GM21786 (cell line): ENCODE measurements around the gene CDRT15.
"Not testable (repeated sequence)": the region's sequence is repeated elsewhere in the genome, so short reads cannot be mapped to it uniquely, and the experiment has no call there.

Source experiments
- ATAC-seq: cut with Tn5 transposase; IDR thresholded peaks from one replicate; pipeline ENCODE4 v1.9.1; 2021; ENCODE audit not compliant: unreplicated experiment

Gene CDRT15

GRCh38 chr17:14236762-14237161 is at the start of gene CDRT15:
Gene CDRT15, minus strand, starts transcription at chr17:14236862. Its CDS starts 29 bp downstream, at chr17:14236833.
- not testable (repeated sequence) for ATAC-seq

DNA sequence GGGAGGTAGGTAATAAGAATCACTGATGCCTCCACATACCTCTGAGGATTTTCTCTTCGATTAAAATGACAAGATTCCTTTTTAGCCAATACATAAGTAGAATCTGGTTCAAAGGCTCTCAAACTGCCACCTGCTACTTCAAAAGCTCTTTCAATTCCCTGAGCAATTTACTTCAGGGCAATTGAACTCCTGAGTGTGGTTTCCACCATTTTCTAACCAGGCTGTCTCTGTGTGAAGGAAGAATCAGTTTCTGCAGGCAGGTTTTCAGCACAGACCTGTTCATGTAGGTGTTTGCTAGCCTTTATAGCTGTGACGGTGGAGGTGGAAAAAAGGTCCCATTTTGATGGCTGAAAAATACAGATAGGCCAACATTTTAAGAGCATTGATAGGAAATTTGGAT is 46.1 kb upstream of the CDRT15 start:
- no peak for ATAC-seq

GRCh38 chr17:14281530-14281929 is 44.9 kb upstream of the CDRT15 start:
- no peak for ATAC-seq

- no peak for ATAC-seq
Observed at GRCh38 chr17:14276535-14277250, 40.0 kb upstream of the CDRT15 start.

- ATAC-seq: no peak
Observed at GRCh38 chr17:14270508-14270907, 33.8 kb upstream of the CDRT15 start.

DNA sequence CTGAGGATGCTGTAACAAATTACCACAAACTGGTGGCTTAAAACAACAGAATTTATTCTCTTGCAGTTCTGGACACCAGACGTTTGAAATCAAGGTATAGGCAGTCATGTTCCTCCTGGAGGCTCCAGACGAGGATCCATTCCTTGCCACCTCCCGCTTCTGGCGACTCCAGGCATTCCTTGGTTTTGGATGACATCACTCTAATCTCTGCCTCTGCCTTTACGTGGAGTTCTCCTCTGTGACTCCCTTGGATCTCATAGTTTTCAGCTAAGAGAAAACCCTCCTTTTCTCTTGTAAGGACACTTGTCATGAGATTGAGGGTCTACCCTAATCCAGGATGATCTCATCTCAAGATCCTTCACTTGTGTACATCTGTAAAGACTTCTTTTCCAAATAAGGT is 32.8 kb upstream of the CDRT15 start:
- ATAC-seq: no peak

DNA sequence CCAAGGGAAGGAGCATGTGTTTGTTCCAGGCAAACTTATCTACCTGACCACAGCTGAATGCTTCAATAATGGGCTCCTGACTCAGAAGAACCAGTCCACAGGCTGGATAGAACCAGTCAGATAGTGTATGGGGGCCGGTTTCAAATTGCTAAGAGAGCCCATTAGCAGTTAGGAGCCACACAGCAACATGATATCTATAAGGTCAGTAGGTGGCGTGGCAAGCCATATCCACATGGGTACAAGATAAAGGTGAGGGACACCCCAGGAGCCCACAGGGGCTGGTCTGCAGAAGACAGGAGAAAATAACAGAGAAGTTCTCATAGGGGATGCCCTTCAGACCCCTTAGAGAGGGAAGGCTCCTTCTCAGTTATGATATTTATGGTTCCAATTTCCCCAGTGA is 31.6 kb upstream of the CDRT15 start:
- ATAC-seq: no peak

- ATAC-seq: no peak
Observed at GRCh38 chr17:14261406-14261805, 24.7 kb upstream of the CDRT15 start.

DNA sequence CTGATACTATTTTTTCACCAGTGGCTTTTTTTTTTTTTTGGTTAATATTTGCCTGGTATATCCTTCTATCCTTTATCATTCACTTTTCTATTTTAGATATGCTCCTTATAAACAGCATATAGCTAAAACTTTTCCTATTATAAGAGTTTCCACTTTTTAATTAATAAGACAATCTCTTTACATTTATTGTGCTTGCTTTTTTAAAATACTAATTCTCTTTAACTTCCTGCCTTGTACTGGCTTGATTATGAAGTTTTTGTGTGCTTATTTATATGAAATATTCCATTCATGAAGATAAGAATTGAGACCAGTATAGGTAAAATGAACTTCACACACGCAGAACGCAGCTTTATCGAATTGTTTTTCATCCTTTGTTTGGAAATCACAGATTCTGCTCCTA is 9.0 kb upstream of the CDRT15 start:
- no peak for ATAC-seq

DNA sequence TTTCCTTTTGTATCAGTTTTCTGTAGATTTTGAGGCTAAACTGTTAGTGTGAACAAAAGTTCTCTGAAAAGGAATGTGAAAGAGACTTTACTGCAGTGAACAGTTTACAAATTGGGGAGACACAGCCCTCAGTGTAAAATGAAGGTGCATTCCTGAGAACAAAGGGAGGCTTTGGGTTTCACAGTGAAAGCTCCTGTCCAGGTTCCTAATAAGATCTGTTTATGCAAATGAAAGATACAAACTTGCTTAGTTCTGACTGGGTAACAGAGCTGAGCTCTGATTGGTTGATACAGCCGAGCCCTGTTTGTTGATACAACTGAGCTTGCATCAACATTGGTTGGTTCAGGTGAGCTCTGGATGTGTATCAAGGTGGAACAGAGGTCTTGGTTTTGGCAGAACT is 8.3 kb upstream of the CDRT15 start:
- ATAC-seq: no peak

DNA sequence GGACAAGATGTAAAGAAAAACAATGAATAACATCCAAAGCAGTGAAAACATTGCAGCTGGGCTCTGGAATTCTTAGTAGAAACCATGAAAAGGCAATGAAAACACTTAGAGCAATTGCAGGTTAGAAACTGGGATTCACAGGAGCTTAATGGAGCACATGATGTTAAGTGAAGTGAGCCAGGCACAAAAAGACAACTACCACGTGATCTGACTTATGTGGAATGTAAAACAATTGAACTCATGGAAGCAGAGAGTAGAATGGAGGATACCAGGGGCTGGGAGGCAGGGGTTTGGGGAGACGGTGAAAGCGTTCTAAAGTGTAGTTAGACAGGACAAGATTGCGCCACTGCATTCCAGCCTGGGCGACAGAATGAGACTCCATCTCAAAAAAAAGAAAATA is 2.6 kb upstream of the CDRT15 start:
- ATAC-seq: not testable (repeated sequence)

DNA sequence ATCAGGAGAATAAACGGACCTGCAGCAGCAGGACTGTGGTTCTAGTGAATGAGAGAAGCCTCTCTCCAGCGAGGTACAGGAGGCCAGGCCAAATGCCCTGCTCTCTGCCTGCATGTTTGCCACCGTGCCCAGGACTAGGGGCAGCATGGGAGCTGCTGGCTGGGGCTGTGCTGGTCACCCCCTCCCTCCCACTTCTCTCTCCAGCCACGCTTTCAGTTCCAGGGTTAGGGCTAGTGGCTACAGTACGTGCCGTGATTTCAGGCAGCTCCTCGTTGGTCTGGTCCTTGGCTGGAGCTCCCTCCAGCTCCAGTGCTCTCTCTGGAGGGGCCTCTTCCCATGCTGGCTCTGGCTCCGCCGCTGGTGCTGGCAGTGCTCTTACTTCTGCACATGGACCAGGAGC is 630 bp downstream of the CDRT15 start:
- not testable (repeated sequence) for ATAC-seq

GRCh38 chr17:14235047-14235446 is 1.6 kb downstream of the CDRT15 start:
- not testable (repeated sequence) for ATAC-seq

GRCh38 chr17:14231187-14231586 is 5.5 kb downstream of the CDRT15 start:
- ATAC-seq: not testable (repeated sequence)

GRCh38 chr17:14228903-14229302 is 7.8 kb downstream of the CDRT15 start:
- no peak for ATAC-seq

DNA sequence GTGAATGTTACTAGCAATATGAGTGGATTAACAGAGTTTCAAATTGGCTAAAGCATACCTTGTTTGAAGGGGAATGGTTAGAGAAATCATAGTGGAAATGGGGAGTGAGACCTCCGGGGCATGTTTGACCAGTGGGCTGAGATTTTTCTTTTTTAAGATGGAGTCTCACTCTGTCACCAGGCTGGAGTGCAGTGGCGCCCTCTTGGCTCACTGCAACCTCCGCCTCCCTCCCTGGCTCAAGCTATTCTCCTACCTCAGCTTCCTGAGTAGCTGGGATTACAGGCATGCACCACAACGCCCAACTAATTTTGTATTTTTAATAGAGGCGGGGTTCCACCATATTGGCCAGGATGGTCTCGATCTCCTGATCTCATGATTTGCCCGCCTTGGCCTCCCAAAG is 9.6 kb downstream of the CDRT15 start:
- no peak for ATAC-seq

GRCh38 chr17:14225254-14225980 is 11.2 kb downstream of the CDRT15 start:
- ATAC-seq: no peak

GRCh38 chr17:14222611-14223010 is 14.1 kb downstream of the CDRT15 start:
- no peak for ATAC-seq

DNA sequence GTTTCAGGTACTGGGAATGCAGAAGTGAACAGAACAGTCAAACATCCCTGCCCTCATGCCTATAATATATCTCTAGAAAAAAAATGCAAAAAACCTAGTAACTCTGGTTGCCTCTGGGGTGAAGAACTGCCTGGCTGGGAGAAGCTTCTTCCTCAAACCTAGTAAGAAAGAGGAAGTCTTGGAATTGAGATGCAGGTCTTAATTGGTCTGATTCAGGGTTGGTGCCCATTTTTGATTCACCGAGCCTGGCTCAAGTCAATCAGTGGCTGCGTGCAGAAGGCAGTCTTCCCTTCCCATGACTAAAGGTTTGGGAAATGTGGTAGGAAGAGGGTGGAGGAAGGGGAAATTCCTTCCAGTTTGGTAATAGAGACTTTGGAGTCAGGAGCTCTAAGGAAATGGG is 22.4 kb downstream of the CDRT15 start:
- no peak for ATAC-seq

DNA sequence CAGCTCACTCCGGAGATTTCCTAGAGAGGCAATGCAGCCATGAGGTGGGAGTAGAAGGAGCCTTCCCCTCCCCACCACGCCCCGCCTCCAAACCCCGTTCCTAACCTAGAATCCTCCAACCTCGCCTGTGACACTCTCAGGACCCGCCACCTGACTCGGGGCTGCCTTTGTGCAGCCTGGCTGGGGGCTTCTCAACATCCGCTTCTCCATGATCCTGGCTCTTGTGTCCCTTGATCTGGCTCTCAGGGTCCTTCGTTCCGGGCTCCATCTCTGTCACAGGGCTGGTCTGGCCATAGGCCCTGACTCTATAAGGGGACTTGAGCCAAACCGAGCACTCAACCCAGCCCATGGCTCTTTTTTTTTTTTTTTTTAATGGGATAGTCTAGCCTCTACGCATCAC is 24.3 kb downstream of the CDRT15 start:
- ATAC-seq: no peak

DNA sequence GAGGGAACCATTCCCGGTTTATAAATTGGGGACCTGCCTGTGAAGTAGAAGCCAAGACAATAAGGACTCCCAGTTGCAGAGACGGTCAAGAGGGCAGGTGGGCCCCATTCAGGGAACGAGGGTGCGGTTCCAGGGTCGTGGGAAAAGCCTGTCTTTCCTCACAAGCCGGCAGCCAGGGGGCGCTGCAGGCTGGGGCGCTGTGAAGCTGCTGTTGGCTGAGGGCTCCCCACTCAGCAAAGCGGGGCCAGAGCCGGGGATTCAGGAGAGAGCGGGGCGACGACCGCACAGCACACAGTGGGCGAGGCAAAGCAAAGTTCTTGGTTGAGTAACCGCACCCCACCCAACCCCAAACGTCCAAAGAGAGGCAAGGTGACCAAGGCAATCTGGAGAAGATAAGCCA is 24.9 kb downstream of the CDRT15 start:
- no peak for ATAC-seq

DNA sequence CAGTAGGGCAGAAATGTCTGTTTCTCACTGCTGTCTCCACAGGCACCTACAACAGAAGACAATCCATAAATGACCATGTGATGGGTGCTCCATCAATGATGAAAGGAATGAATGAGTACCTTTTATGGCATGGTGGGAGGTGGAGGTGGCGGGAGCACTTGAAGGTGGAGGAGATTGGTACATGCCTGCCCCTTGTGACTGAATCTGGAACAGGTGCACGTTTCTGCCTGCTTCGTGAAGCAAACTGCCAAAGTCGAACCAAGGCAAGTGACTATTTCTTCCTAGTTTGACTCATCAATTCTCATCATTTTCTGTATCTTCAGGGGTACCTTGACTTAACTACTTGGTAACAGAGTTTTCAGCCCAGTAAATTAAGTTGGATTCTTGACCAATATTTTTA is 25.4 kb downstream of the CDRT15 start:
- ATAC-seq: no peak

- ATAC-seq: no peak
Observed at GRCh38 chr17:14209215-14209614, 27.4 kb downstream of the CDRT15 start.
